HepG2 (cell line): ENCODE data around the gene PAN2. TPM values are rescaled to one million over a fixed set of nuclear protein-coding genes. Genes with fewer than 3 reads are reported as not detected.

Experiments used
- ARHGAP35 ChIP-seq: sonication (generic); formaldehyde crosslinking; IDR thresholded peaks from 2 replicates; pipeline ENCODE4 v1.9.0; 2022; ENCODE audit warnings: mild to moderate bottlenecking, inconsistent platforms, moderate library complexity, missing genetic modification reagents, borderline replicate concordance
- CBFB ChIP-seq: sonication (generic); formaldehyde crosslinking; IDR thresholded peaks from 2 replicates; pipeline ENCODE4 v1.4.0; 2020; ENCODE audit warnings: missing genetic modification reagents
- CHD2 ChIP-seq: IDR thresholded peaks from 2 replicates; pipeline ENCODE4 v1.6.1; 2011; ENCODE audit warnings: low read depth, low read length, improper control_type of control experiment
- DMAP1 ChIP-seq: IDR thresholded peaks from 2 replicates; pipeline ENCODE4 v1.6.1; 2016
- DPF2 ChIP-seq: sonication (generic); formaldehyde crosslinking; IDR thresholded peaks from 2 replicates; pipeline ENCODE4 v1.4.0; 2020; ENCODE audit warnings: mild to moderate bottlenecking, low read depth, missing genetic modification reagents, borderline replicate concordance
- DR1 ChIP-seq: sonication (generic); formaldehyde crosslinking; IDR thresholded peaks from 2 replicates; pipeline ENCODE4 v1.8.0; 2021; ENCODE audit warnings: mild to moderate bottlenecking, missing genetic modification reagents, inconsistent platforms
- GATAD1 ChIP-seq: IDR thresholded peaks from 2 replicates; pipeline ENCODE4 v1.6.1; 2016; ENCODE audit warnings: missing genetic modification reagents, missing compliant biosample characterization
- HDAC2 ChIP-seq: sonication (generic); formaldehyde crosslinking; IDR thresholded peaks from 2 replicates; pipeline ENCODE4 v1.4.0; 2020; ENCODE audit warnings: missing genetic modification reagents
- IKZF5 ChIP-seq: IDR thresholded peaks from 2 replicates; pipeline ENCODE4 v1.6.1; 2018; ENCODE audit warnings: missing genetic modification reagents, mild to moderate bottlenecking, missing compliant biosample characterization
- MATR3 ChIP-seq: sonication (generic); formaldehyde crosslinking; IDR thresholded peaks from 2 replicates; pipeline ENCODE4 v1.4.0; 2020; ENCODE audit warnings: missing genetic modification reagents
- NFIC ChIP-seq: IDR thresholded peaks from 2 replicates; pipeline ENCODE4 v1.6.1; 2012; ENCODE audit warnings: mild to moderate bottlenecking, low read length, inconsistent platforms
- NKX3-1 ChIP-seq: sonication (generic); formaldehyde crosslinking; IDR thresholded peaks from 2 replicates; pipeline ENCODE4 v1.5.0; 2020; ENCODE audit warnings: missing genetic modification reagents
- NR2F2 ChIP-seq: IDR thresholded peaks from 2 replicates; pipeline ENCODE4 v1.6.1; 2012; ENCODE audit warnings: low read depth, inconsistent platforms, borderline replicate concordance
- POLR2G ChIP-seq: fragments of 200-400 bp; formaldehyde crosslinking; IDR thresholded peaks from 2 replicates; pipeline ENCODE4 v1.6.1; 2018; ENCODE audit warnings: mild to moderate bottlenecking, low read depth, low read length, moderate library complexity
- SATB2 ChIP-seq: sonication (generic); formaldehyde crosslinking; IDR thresholded peaks from 2 replicates; pipeline ENCODE4 v1.5.0; 2020; ENCODE audit warnings: missing genetic modification reagents
- SNAI1 ChIP-seq: sonication (generic); formaldehyde crosslinking; IDR thresholded peaks from 2 replicates; pipeline ENCODE4 v1.5.0; 2020; ENCODE audit warnings: mild to moderate bottlenecking, missing genetic modification reagents, borderline replicate concordance
- TBL1XR1 ChIP-seq: fragments of 150-350 bp; IDR thresholded peaks from 2 replicates; pipeline ENCODE4 v1.6.1; 2014; ENCODE audit warnings: borderline replicate concordance, low read length; ENCODE audit not compliant: partially characterized antibody
- U2AF1 ChIP-seq: fragments of 200-400 bp; formaldehyde crosslinking; optimal IDR thresholded peaks from 2 replicates; pipeline ENCODE3; 2017; ENCODE audit warnings: mild to moderate bottlenecking, low read depth, low read length
- ZBTB8A ChIP-seq: sonication (generic); formaldehyde crosslinking; IDR thresholded peaks from 2 replicates; pipeline ENCODE4 v1.4.0; 2020; ENCODE audit warnings: mild to moderate bottlenecking, low read depth, missing genetic modification reagents, borderline replicate concordance
- ZNF251 ChIP-seq: sonication (generic); formaldehyde crosslinking; IDR thresholded peaks from 2 replicates; pipeline ENCODE4 v1.9.0; 2021; ENCODE audit warnings: mild to moderate bottlenecking, missing genetic modification reagents
- ZNF354B ChIP-seq: sonication (generic); formaldehyde crosslinking; IDR thresholded peaks from 2 replicates; pipeline ENCODE4 v1.8.0; 2022; ENCODE audit warnings: mild to moderate bottlenecking, missing genetic modification reagents
- ZNF512B ChIP-seq: sonication (generic); formaldehyde crosslinking; IDR thresholded peaks from 2 replicates; pipeline ENCODE4 v1.5.1; 2020; ENCODE audit warnings: missing genetic modification reagents, mild to moderate bottlenecking, borderline replicate concordance
- ZNF768 ChIP-seq: sonication (generic); formaldehyde crosslinking; IDR thresholded peaks from 2 replicates; pipeline ENCODE4 v1.4.0; 2020; ENCODE audit warnings: missing genetic modification reagents
- ZNF878 ChIP-seq: sonication (generic); formaldehyde crosslinking; IDR thresholded peaks from 2 replicates; pipeline ENCODE4 v1.8.1; 2023; ENCODE audit warnings: mild to moderate bottlenecking, missing genetic modification reagents, moderate library complexity
- polyA plus RNA-seq, 8 experiments: library from polyadenylated mRNA; depleted of rRNA in 3 of 8; stranded (reverse) in 7 of 8; unstranded in 1 of 8; fragments of >200 nt; fragmentation: Illumina TruSeq in 4 of 8; extraction: Trizol in 4 of 8; gene quantifications; 2 replicates each; pipeline versions ENCODE4 v1.2.1 to v1.2.3, GENCODE V29; 2011 to 2016; ENCODE audit warnings: low read depth in 4 of 8, missing spikeins in 1 of 8, mixed read lengths in 1 of 8; ENCODE audit not compliant: insufficient read depth in 1 of 8
- total RNA-seq, 5 experiments: library from RNA; depleted of rRNA; stranded (reverse); fragments of >200 nt; fragmentation: Illumina TruSeq; extraction: Trizol; gene quantifications; 2 replicates each; pipeline ENCODE4 v1.2.3, GENCODE V29; 2016; ENCODE audit warnings: low read depth in 1 of 5
- TF ChIP-seq, protein P1 (sequence below): sonication (generic); formaldehyde crosslinking; IDR thresholded peaks from 2 replicates; pipeline ENCODE4 v1.4.0; 2020; ENCODE audit warnings: low read depth, mild to moderate bottlenecking, missing genetic modification reagents
- TF ChIP-seq, protein P2 (sequence below): sonication (generic); formaldehyde crosslinking; IDR thresholded peaks from 2 replicates; pipeline ENCODE4 v1.4.0; 2020; ENCODE audit warnings: missing genetic modification reagents, mild to moderate bottlenecking, borderline replicate concordance

The PAN2 gene
- total and polyA plus RNA-seq, 2 of the 13 experiments (the other 11 are each of a cell fraction or from before 2014, with no cell fraction given), result 27.2 to 61.1 TPM

DNA sequence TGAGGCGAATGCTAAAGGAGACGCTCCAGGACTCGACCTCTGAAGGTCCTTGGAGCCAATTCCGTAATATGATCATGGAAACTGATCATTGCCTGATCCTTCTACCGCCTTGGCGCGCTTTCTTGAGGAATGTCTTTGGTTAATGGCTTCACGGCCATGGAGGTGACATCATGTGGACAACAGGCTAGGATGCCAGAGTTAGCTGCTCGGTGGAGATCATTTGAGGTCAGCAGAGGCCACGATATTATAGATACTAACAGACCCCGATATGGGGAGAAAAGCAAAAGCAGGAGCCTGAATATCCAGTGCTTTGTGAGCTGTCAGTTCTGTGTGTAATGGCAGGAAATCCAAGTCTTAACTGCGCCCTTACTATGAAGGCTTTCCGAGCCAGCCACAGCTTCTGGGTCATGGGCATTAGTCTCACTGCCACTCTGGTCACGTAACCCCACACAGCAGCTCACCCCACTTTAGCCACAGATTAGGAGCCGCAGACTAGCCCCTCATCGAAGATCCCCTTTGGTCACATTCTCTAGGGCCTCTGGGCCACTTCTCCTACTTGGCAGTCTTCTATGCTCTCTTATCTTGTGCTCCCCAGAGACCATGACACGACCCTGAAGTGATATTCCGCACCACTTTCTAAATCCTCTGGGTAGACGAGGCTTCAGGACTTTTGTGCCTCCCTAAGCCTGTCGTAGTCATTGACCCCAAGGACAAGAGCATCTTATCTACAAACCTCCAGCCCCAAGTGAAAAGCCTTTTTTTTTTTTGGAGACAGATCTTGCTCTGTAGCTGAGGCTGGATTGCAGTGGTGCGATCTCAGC, 32.9 kb downstream of the PAN2 start (continued):
- TF ChIP-seq, protein P1, sequence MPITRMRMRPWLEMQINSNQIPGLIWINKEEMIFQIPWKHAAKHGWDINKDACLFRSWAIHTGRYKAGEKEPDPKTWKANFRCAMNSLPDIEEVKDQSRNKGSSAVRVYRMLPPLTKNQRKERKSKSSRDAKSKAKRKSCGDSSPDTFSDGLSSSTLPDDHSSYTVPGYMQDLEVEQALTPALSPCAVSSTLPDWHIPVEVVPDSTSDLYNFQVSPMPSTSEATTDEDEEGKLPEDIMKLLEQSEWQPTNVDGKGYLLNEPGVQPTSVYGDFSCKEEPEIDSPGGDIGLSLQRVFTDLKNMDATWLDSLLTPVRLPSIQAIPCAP (CRISPR knock-in tag), result no peak
- TF ChIP-seq ZNF354B (CRISPR knock-in tag) (0 out of 2 replicates have a peak, but pooled peaks have one; percentile 31), POLR2G (no peak; the same call in 1 of the 2 replicates), NFIC (no peak), DMAP1 (CRISPR knock-in tag) (no peak), ARHGAP35 (CRISPR knock-in tag) (no peak), IKZF5 (CRISPR knock-in tag) (no peak), DR1 (CRISPR knock-in tag) (no peak), DPF2 (CRISPR knock-in tag) (no peak), MATR3 (CRISPR knock-in tag) (no peak), ZNF251 (CRISPR knock-in tag) (no peak), ZBTB8A (CRISPR knock-in tag) (no peak), ZNF512B (no peak), SATB2 (CRISPR knock-in tag) (no peak), HDAC2 (no peak), ZNF878 (CRISPR knock-in tag) (no peak), GATAD1 (CRISPR knock-in tag) (no peak; the same call in 1 of the 2 replicates), CBFB (CRISPR knock-in tag) (no peak), NKX3-1 (CRISPR knock-in tag) (no peak), TBL1XR1 (no peak), NR2F2 (no peak), CHD2 (no peak), U2AF1 (no peak), ZNF768 (CRISPR knock-in tag) (no peak), SNAI1 (no peak)
- TF ChIP-seq, protein P2, sequence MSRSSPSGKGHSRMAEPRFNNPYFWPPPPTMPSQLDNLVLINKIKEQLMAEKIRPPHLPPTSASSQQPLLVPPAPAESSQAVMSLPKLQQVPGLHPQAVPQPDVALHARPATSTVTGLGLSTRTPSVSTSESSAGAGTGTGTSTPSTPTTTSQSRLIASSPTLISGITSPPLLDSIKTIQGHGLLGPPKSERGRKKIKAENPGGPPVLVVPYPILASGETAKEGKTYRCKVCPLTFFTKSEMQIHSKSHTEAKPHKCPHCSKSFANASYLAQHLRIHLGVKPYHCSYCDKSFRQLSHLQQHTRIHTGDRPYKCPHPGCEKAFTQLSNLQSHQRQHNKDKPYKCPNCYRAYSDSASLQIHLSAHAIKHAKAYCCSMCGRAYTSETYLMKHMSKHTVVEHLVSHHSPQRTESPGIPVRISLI (CRISPR knock-in tag), result no peak
